Progenitor cell of endocrine pancreas (in vitro differentiated cells): ENCODE results near the gene WDCP. TPM values are rescaled to one million over a fixed set of nuclear protein-coding genes. Genes with fewer than 3 reads are reported as not detected.

Experiments used
- DNase-seq: peaks from one replicate; pipeline ENCODE4 v3.0.0; 2021; ENCODE audit warnings: low spot score; ENCODE audit not compliant: unreplicated experiment
- H3K27ac Mint-ChIP-seq: 2 replicates; pipeline ENCODE4 v1.8.0; 2021; ENCODE audit warnings: mild to moderate bottlenecking, moderate library complexity, mixed read lengths
- H3K27me3 Mint-ChIP-seq: 2 replicates; pipeline ENCODE4 v1.8.0; 2021; ENCODE audit warnings: mixed read lengths
- H3K36me3 Mint-ChIP-seq: 2 replicates; pipeline ENCODE4 v1.8.0; 2022; ENCODE audit warnings: mixed read lengths; ENCODE audit not compliant: insufficient read depth
- H3K4me1 Mint-ChIP-seq: 2 replicates; pipeline ENCODE4 v1.8.0; 2021; ENCODE audit warnings: low read depth, mixed read lengths
- H3K4me3 Mint-ChIP-seq: 2 replicates; pipeline ENCODE4 v1.8.0; 2021; ENCODE audit warnings: low read depth, mild to moderate bottlenecking, moderate library complexity, mixed read lengths
- H3K9me3 Mint-ChIP-seq: 2 replicates; pipeline ENCODE4 v1.8.0; 2021; ENCODE audit warnings: low read depth, mixed read lengths
- CTCF ChIP-seq: fragments of 200-600 bp; sonication (generic); IDR thresholded peaks from one replicate; pipeline ENCODE4 v1.5.0; 2021; ENCODE audit warnings: antibody characterized with exemption, mild to moderate bottlenecking; ENCODE audit not compliant: unreplicated experiment
- total RNA-seq: library from RNA; stranded (reverse); gene quantifications from 2 replicates; pipeline ENCODE4 v1.2.1, GENCODE V29; 2021

The WDCP gene
- total RNA-seq, 1 donor from 2014 or later = 23.7 TPM

DNA sequence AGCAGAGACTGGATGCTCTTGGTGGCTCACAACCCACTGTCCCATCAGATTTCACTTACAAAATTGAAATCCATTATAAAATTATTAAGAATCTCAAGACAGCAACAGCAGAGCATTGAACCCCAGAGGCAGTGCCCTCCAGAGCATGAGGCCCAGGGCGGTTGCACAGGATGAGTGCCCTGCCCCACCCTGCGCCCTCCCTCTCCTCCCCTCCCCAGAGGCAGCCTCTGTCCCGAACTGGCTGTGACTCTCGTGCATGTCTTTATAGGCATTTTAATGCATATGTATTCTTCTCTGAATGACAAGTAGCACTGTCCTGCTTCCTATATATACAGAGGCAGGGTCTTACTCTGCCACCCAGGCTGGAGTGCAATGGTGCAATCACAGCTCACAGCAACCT is 26.9 kb downstream of the WDCP start:
- H3K4me1 Mint-ChIP-seq = no peaks in the 10 kb centered on the region
- peaks cover 2% of the 10 kb centered on the region for H3K36me3 Mint-ChIP-seq
- DNase-seq = no peak
- H3K9me3 Mint-ChIP-seq = no peaks in the 10 kb centered on the region
- H3K27me3 Mint-ChIP-seq = no peaks in the 10 kb centered on the region
- no peak overlapping the region for H3K4me3 Mint-ChIP-seq
- no peak overlapping the region for H3K27ac Mint-ChIP-seq
- no peak for TF ChIP-seq CTCF

DNA sequence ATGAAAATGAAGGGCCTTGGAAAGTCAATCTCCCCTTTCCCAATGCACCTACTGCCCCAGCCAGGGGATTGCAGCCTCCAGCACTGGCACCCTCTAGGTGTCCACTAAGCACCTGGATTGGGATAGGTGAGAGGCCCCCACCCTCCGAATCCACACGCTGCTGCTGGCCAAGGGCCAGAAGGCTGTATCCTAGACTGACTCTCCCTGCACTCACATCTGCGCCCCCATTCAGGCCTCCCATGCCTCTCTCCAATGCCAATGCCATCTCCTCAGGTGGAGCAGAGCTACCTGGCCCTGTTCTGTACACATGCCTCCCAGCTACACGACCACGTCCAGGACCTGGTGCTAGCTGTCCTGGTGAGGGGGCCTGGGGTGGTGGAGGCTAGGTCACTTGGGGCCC is 27.5 kb downstream of the WDCP start:
- Mint-ChIP-seq H3K27ac (no peak overlapping the region), H3K4me3 (no peak overlapping the region)

DNA sequence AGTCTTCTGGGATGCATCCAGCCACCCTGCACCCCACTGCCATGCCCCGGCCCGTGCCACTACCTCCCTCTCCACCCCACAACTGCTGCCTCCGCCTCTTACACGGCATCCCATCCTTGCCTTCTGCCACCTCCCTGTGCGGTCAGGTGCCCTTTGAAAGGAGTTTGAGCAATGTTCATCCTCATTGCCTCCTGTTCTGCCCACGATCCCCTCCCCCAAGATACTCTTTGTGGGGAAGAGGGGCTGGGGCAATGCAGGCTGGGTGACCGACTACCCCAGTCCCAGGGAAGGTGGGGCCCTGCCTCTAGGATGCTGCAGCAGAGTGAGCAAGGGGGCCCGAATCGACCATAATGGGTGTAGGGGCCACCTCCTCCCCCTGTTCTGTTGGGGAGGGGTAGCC is 28.9 kb downstream of the WDCP start:
- H3K4me1 Mint-ChIP-seq = no peaks in the 10 kb centered on the region
- H3K4me3 Mint-ChIP-seq = no peak overlapping the region
- peaks cover 2% of the 10 kb centered on the region for H3K36me3 Mint-ChIP-seq
- no peak for DNase-seq
- H3K27ac Mint-ChIP-seq = peak overlapping the region; percentile 34
- no peaks in the 10 kb centered on the region for H3K9me3 Mint-ChIP-seq
- TF ChIP-seq CTCF = no peak
- no peaks in the 10 kb centered on the region for H3K27me3 Mint-ChIP-seq

More for the DNA sequence above, 27.5 kb downstream of the WDCP start:
- no peak for DNase-seq
- no peaks in the 10 kb centered on the region for H3K4me1 Mint-ChIP-seq
- H3K9me3 Mint-ChIP-seq = no peaks in the 10 kb centered on the region
- H3K36me3 Mint-ChIP-seq = peaks cover 2% of the 10 kb centered on the region
- TF ChIP-seq CTCF = no peak
- H3K27me3 Mint-ChIP-seq = no peaks in the 10 kb centered on the region

GRCh38 chr2:24017711-24018110 is 29.5 kb downstream of the WDCP start:
- H3K27me3 Mint-ChIP-seq = peaks cover under 1% of the 10 kb centered on the region
- no peak for TF ChIP-seq CTCF
- H3K36me3 Mint-ChIP-seq = peaks cover under 1% of the 10 kb centered on the region
- H3K4me1 Mint-ChIP-seq = no peaks in the 10 kb centered on the region
- DNase-seq = no peak
- no peaks in the 10 kb centered on the region for H3K9me3 Mint-ChIP-seq
- H3K4me3 Mint-ChIP-seq = no peak overlapping the region
- peak overlapping the region; percentile 34 for H3K27ac Mint-ChIP-seq

- TF ChIP-seq CTCF = no peak
- H3K27me3 Mint-ChIP-seq = peaks cover 6% of the 10 kb centered on the region
Observed at GRCh38 chr2:24016853-24017703, 30.1 kb downstream of the WDCP start.

More at GRCh38 chr2:24016853-24017703, 30.1 kb downstream of the WDCP start:
- H3K9me3 Mint-ChIP-seq = no peaks in the 10 kb centered on the region
- no peak for DNase-seq
- H3K4me3 Mint-ChIP-seq = no peak overlapping the region
- H3K36me3 Mint-ChIP-seq = no peaks in the 10 kb centered on the region
- no peak overlapping the region for H3K27ac Mint-ChIP-seq
- no peaks in the 10 kb centered on the region for H3K4me1 Mint-ChIP-seq
